Endothelial cell of hepatic sinusoid (primary cell): Measurements from ENCODE around the gene RSPH6A.
"Not testable (repeated sequence)": the region's sequence is repeated elsewhere in the genome, so short reads cannot be mapped to it uniquely, and the experiment has no call there.

ENCODE experiments used
- in situ Hi-C: cut with HindIII; loops from 2 replicates; pipeline ENCODE4 v1.10.0; 2017; ENCODE audit warnings: low sequenced_read_pairs

RSPH6A gene

GRCh38 chr19:45804140-45804958, 10.8 kb downstream of the RSPH6A start:
- in situ Hi-C loops, result no loop called here

GRCh38 chr19:45801603-45802175, 13.4 kb downstream of the RSPH6A start:
- in situ Hi-C loops, result no loop called here

GRCh38 chr19:45800070-45800553, 15.0 kb downstream of the RSPH6A start:
- in situ Hi-C loops, result no loop called here

- in situ Hi-C loops, result not testable (repeated sequence)
Measured at GRCh38 chr19:45799541-45799940, 15.6 kb downstream of the RSPH6A start.

GRCh38 chr19:45798995-45799517, 16.1 kb downstream of the RSPH6A start:
- in situ Hi-C loops, result no loop called here

GRCh38 chr19:45794627-45795026, 20.5 kb downstream of the RSPH6A start:
- in situ Hi-C loops, result no loop called here

GRCh38 chr19:45793876-45794275, 21.2 kb downstream of the RSPH6A start:
- in situ Hi-C loops, result no loop called here

- in situ Hi-C loops, result no loop called here
Measured at GRCh38 chr19:45793178-45793564, 21.9 kb downstream of the RSPH6A start.

- in situ Hi-C loops, result no loop called here
Measured at GRCh38 chr19:45792470-45793177, 22.5 kb downstream of the RSPH6A start, which contains the start of gene DMWD. Gene DMWD, minus strand, starts transcription at chr19:45792845. Its CDS starts 89 bp downstream, at chr19:45792756.

GRCh38 chr19:45791744-45792469, 23.2 kb downstream of the RSPH6A start:
- in situ Hi-C loops, result no loop called here

- in situ Hi-C loops, result no loop called here
Measured at GRCh38 chr19:45790942-45791341, 24.2 kb downstream of the RSPH6A start.

GRCh38 chr19:45789035-45789786, 25.9 kb downstream of the RSPH6A start:
- in situ Hi-C loops, result no loop called here

- in situ Hi-C loops, result no loop called here
Measured at GRCh38 chr19:45786533-45786894, 28.6 kb downstream of the RSPH6A start.

GRCh38 chr19:45785781-45786532, 29.2 kb downstream of the RSPH6A start:
- in situ Hi-C loops, result no loop called here

GRCh38 chr19:45785097-45785496, 30.0 kb downstream of the RSPH6A start:
- in situ Hi-C loops, result no loop called here

- in situ Hi-C loops, result no loop called here
Measured at GRCh38 chr19:45784096-45784495, 31.0 kb downstream of the RSPH6A start.

- in situ Hi-C loops, result no loop called here
Measured at GRCh38 chr19:45782820-45783785, 32.0 kb downstream of the RSPH6A start.

GRCh38 chr19:45782162-45782691, 32.9 kb downstream of the RSPH6A start, which contains the start of gene DMPK:
Gene DMPK, minus strand, starts transcription at chr19:45782490. Its CDS starts 138 bp downstream, at chr19:45782352.
- in situ Hi-C loops, result no loop called here
